ENCODE measurements around the gene FUT7. TPM values are rescaled to one million over a fixed set of nuclear protein-coding genes. Genes with fewer than 3 reads are reported as not detected.

The FUT7 gene
- total RNA-seq, 1 experiment from 2014 or later = not detected

- H3K27me3 ChIP-seq (ENCODE audit: insufficient read depth, low read length) = no peaks in the 10 kb centered on the region
Observed at GRCh38 chr9:137030006-137030405, 1.9 kb downstream of the FUT7 start.

More at GRCh38 chr9:137030006-137030405, 1.9 kb downstream of the FUT7 start:
- no TSS peak for BruUV-seq (replicated peaks)
- Histone ChIP-seq H3K9me2 (ENCODE audit: insufficient read depth) (no peaks in the 10 kb centered on the region), H3K4me1 (ENCODE audit: control insufficient read depth in 1 of 2, insufficient read depth in 2 of 2, low read length in 2 of 2) (peaks cover 37 to 54% of the 10 kb centered on the region in 2 experiments), H4K20me1 (ENCODE audit: insufficient read depth) (no peaks in the 10 kb centered on the region), H3K9ac (ENCODE audit: low read length) (no peak overlapping the region), H3K36me3 (ENCODE audit: control insufficient read depth in 1 of 2, insufficient read depth in 2 of 2, low read length in 2 of 2) (no peaks in the 10 kb centered on the region), H3K4me3 (replicated peaks in 1 of 2; ENCODE audit: low read depth in 1 of 2, low read length in 2 of 2) (no peak overlapping the region), H3K4me2 (ENCODE audit: low read length) (no peak overlapping the region), H3K27ac (ENCODE audit: low read depth, low read length) (no peak overlapping the region), H3K79me2 (ENCODE audit: insufficient read depth, low read length) (peaks cover 27% of the 10 kb centered on the region; the same call in 1 of the 2 replicates), H2AFZ (ENCODE audit: low read depth, low read length, poor library complexity, severe bottlenecking) (no peak overlapping the region), H3K9me3 (ENCODE audit: control insufficient read depth in 1 of 2, insufficient read depth in 1 of 2, low read depth in 1 of 2, low read length in 2 of 2) (no peaks in the 10 kb centered on the region)
- DNase-seq (ENCODE audit: low read depth, low spot score) = no peak
- ChIA-PET POLR2A (interaction anchor here (0.7 to 1.4 kb wide), 4 partner anchors 38 to 211 kb away, joined by 3 to 6 read pairs (median 6); partner anchors contain the start of genes PAXX and TUBB4B), CTCF (interaction anchor here (0.6 to 2.1 kb wide), 38 partner anchors 9 to 336 kb away, joined by 3 to 42 read pairs (median 5); partner anchors contain the start of genes AJM1, CLIC3, ENTPD2 and FBXW5), RAD21 (ENCODE audit: low non-redundant PET in 1 of 2, low total read pairs in 2 of 2, uncharacterized antibody in 2 of 2, unreplicated experiment in 2 of 2) (interaction anchor here in 1 of 2 experiments (1.2 kb wide), 1 partner anchor 82 kb away, joined by 4 read pairs; no protein-coding TSS in a partner anchor)
- intact Hi-C loops (cut with micrococcal nuclease) = no loop called here
- ATAC-seq = no peak
- TF ChIP-seq CBX3 (IDR thresholded peaks at IDR 0.05; ENCODE audit: low read depth) (no peak), SP1 (IDR thresholded peaks at IDR 0.05; ENCODE audit: low read depth) (no peak), EZH2 (IDR thresholded peaks at IDR 0.05) (no peak), POLR2A (IDR thresholded peaks at IDR 0.05; ENCODE audit: borderline replicate concordance, extremely low read depth, insufficient read depth, insufficient read length) (no peak), ZFX (IDR thresholded peaks at IDR 0.05) (no peak), FOSL1 (IDR thresholded peaks at IDR 0.05; ENCODE audit: low read depth) (no peak), JUND (IDR thresholded peaks at IDR 0.05) (no peak), ZNF274 (IDR thresholded peaks at IDR 0.05; ENCODE audit: low read depth, low read length) (no peak), EGR1 (IDR thresholded peaks at IDR 0.05; ENCODE audit: low read depth) (no peak), ELF1 (IDR thresholded peaks at IDR 0.05; ENCODE audit: borderline replicate concordance, low read depth) (no peak), SIN3A (IDR thresholded peaks at IDR 0.05; ENCODE audit: low read depth) (no peak), POLR2AphosphoS5 (IDR thresholded peaks at IDR 0.05; ENCODE audit: low read depth, low read length) (no peak), RAD21 (IDR thresholded peaks at IDR 0.05; ENCODE audit: low read depth) (no peak), TCF7L2 (IDR thresholded peaks at IDR 0.05; ENCODE audit: borderline replicate concordance, extremely low read depth, insufficient read depth, insufficient read length) (no peak), CEBPB (IDR thresholded peaks at IDR 0.05; ENCODE audit: low read depth) (no peak), ZBTB33 (IDR thresholded peaks at IDR 0.05; ENCODE audit: extremely low read depth, insufficient replicate concordance, low read length) (no peak), MAX (IDR thresholded peaks at IDR 0.05) (no peak)
- TF ChIP-seq, protein P1, sequence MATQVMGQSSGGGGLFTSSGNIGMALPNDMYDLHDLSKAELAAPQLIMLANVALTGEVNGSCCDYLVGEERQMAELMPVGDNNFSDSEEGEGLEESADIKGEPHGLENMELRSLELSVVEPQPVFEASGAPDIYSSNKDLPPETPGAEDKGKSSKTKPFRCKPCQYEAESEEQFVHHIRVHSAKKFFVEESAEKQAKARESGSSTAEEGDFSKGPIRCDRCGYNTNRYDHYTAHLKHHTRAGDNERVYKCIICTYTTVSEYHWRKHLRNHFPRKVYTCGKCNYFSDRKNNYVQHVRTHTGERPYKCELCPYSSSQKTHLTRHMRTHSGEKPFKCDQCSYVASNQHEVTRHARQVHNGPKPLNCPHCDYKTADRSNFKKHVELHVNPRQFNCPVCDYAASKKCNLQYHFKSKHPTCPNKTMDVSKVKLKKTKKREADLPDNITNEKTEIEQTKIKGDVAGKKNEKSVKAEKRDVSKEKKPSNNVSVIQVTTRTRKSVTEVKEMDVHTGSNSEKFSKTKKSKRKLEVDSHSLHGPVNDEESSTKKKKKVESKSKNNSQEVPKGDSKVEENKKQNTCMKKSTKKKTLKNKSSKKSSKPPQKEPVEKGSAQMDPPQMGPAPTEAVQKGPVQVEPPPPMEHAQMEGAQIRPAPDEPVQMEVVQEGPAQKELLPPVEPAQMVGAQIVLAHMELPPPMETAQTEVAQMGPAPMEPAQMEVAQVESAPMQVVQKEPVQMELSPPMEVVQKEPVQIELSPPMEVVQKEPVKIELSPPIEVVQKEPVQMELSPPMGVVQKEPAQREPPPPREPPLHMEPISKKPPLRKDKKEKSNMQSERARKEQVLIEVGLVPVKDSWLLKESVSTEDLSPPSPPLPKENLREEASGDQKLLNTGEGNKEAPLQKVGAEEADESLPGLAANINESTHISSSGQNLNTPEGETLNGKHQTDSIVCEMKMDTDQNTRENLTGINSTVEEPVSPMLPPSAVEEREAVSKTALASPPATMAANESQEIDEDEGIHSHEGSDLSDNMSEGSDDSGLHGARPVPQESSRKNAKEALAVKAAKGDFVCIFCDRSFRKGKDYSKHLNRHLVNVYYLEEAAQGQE (IDR thresholded peaks at IDR 0.05; ENCODE audit: low read depth) = no peak
- TF ChIP-seq, protein P2, sequence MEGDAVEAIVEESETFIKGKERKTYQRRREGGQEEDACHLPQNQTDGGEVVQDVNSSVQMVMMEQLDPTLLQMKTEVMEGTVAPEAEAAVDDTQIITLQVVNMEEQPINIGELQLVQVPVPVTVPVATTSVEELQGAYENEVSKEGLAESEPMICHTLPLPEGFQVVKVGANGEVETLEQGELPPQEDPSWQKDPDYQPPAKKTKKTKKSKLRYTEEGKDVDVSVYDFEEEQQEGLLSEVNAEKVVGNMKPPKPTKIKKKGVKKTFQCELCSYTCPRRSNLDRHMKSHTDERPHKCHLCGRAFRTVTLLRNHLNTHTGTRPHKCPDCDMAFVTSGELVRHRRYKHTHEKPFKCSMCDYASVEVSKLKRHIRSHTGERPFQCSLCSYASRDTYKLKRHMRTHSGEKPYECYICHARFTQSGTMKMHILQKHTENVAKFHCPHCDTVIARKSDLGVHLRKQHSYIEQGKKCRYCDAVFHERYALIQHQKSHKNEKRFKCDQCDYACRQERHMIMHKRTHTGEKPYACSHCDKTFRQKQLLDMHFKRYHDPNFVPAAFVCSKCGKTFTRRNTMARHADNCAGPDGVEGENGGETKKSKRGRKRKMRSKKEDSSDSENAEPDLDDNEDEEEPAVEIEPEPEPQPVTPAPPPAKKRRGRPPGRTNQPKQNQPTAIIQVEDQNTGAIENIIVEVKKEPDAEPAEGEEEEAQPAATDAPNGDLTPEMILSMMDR (IDR thresholded peaks at IDR 0.05 in 2 of 3, conservative IDR thresholded peaks at IDR 0.05 in 1 of 3; ENCODE audit: borderline replicate concordance in 1 of 3, insufficient read depth in 1 of 3, low read depth in 2 of 3, low read length in 2 of 3) = no peak
